Medulla oblongata (tissue), 1 donor: ENCODE results near the gene INPP5A.

Source experiments
- DNase-seq: peaks from one replicate; pipeline ENCODE4 v3.0.0-alpha.2; 2015; ENCODE audit errors: extremely low spot score

Gene INPP5A

GRCh38 chr10:132611986-132612385 lies 74.4 kb downstream of the INPP5A start:
- no peak for DNase-seq

GRCh38 chr10:132612571-132613504 lies 75.3 kb downstream of the INPP5A start:
- no peak for DNase-seq

GRCh38 chr10:132613566-132614348 lies 76.2 kb downstream of the INPP5A start:
- DNase-seq = no peak

- no peak for DNase-seq
These were observed 77.1 kb downstream of the INPP5A start for GRCh38 chr10:132614431-132615340.

- no peak for DNase-seq
These were observed 78.0 kb downstream of the INPP5A start for GRCh38 chr10:132615341-132616169.

- no peak for DNase-seq
These were observed 78.8 kb downstream of the INPP5A start for GRCh38 chr10:132616170-132616995.

GRCh38 chr10:132616996-132617736 lies 79.6 kb downstream of the INPP5A start:
- DNase-seq = no peak

- DNase-seq = no peak
These were observed 80.1 kb downstream of the INPP5A start for GRCh38 chr10:132617737-132618052.

- no peak for DNase-seq
These were observed 80.8 kb downstream of the INPP5A start for GRCh38 chr10:132618158-132618919.

- no peak for DNase-seq
These were observed 82.3 kb downstream of the INPP5A start for GRCh38 chr10:132619927-132620326.

- DNase-seq = no peak
These were observed 86.7 kb downstream of the INPP5A start for GRCh38 chr10:132624061-132624846.

GRCh38 chr10:132624847-132625471 lies 87.4 kb downstream of the INPP5A start:
- DNase-seq = no peak

- DNase-seq = no peak
These were observed 88.6 kb downstream of the INPP5A start for GRCh38 chr10:132626019-132626760.

GRCh38 chr10:132626761-132627665 lies 89.4 kb downstream of the INPP5A start:
- DNase-seq = no peak
